GM21447 (cell line): ENCODE results near the gene THRB.

ENCODE experiments used
- ATAC-seq: cut with Tn5 transposase; IDR thresholded peaks from one replicate; pipeline ENCODE4 v1.9.1; 2021; ENCODE audit not compliant: unreplicated experiment

Gene THRB

GRCh38 chr3:24157106-24157505 lies 337.5 kb downstream of the THRB start:
- no peak for ATAC-seq

- ATAC-seq: no peak
Observed at GRCh38 chr3:24156466-24156865, 338.2 kb downstream of the THRB start.

- ATAC-seq: no peak
Observed at GRCh38 chr3:24155276-24155675, 339.4 kb downstream of the THRB start.

- ATAC-seq: peak; percentile 4
Observed at GRCh38 chr3:24154781-24155180, 339.9 kb downstream of the THRB start.

GRCh38 chr3:24154013-24154695 lies 340.5 kb downstream of the THRB start:
- ATAC-seq: peak; percentile 79

GRCh38 chr3:24151594-24151993 lies 343.1 kb downstream of the THRB start:
- ATAC-seq: no peak

- ATAC-seq: no peak
Observed at GRCh38 chr3:24149032-24149431, 345.6 kb downstream of the THRB start.

- ATAC-seq: no peak
Observed at GRCh38 chr3:24145981-24146822, 348.4 kb downstream of the THRB start.

- no peak for ATAC-seq
Observed at GRCh38 chr3:24145481-24145880, 349.2 kb downstream of the THRB start.

GRCh38 chr3:24142127-24142526 lies 352.5 kb downstream of the THRB start:
- ATAC-seq: no peak

- no peak for ATAC-seq
Observed at GRCh38 chr3:24141548-24141947, 353.1 kb downstream of the THRB start.

- no peak for ATAC-seq
Observed at GRCh38 chr3:24139463-24140412, 354.9 kb downstream of the THRB start.

- ATAC-seq: no peak
Observed at GRCh38 chr3:24138876-24139256, 355.8 kb downstream of the THRB start.

GRCh38 chr3:24137958-24138875 lies 356.4 kb downstream of the THRB start:
- no peak for ATAC-seq

GRCh38 chr3:24137334-24137733 lies 357.3 kb downstream of the THRB start:
- ATAC-seq: no peak

GRCh38 chr3:24136624-24137310 lies 357.9 kb downstream of the THRB start:
- no peak for ATAC-seq

- no peak for ATAC-seq
Observed at GRCh38 chr3:24135280-24135679, 359.4 kb downstream of the THRB start.

GRCh38 chr3:24133942-24134341 lies 360.7 kb downstream of the THRB start:
- no peak for ATAC-seq

- no peak for ATAC-seq
Observed at GRCh38 chr3:24133436-24133835, 361.2 kb downstream of the THRB start.

GRCh38 chr3:24129549-24129948 lies 365.1 kb downstream of the THRB start:
- ATAC-seq: no peak
